Testis (tissue), 3 donors: ENCODE results near the gene OR2T3. TPM values are rescaled to one million over a fixed set of nuclear protein-coding genes. Genes with fewer than 3 reads are reported as not detected.

Source experiments
- DNase-seq: peaks from one replicate; pipeline ENCODE4 v3.0.0-alpha.2; 2019
- H3K27ac ChIP-seq, 2 donors: fragments of 200-600 bp; sonication (generic); one replicate each; pipeline ENCODE4 v1.5.1; 2019
- H3K27me3 ChIP-seq: fragments of 200-600 bp; sonication (generic); one replicate; pipeline ENCODE4 v1.5.1; 2019
- H3K36me3 ChIP-seq: fragments of 200-600 bp; sonication (generic); one replicate; pipeline ENCODE4 v1.5.1; 2017; ENCODE audit warnings: low read depth; ENCODE audit errors: missing control alignments
- H3K4me1 ChIP-seq: fragments of 200-600 bp; sonication (generic); one replicate; pipeline ENCODE4 v1.5.1; 2019
- H3K4me3 ChIP-seq, 2 donors: fragments of 200-600 bp; sonication (generic); one replicate each; pipeline ENCODE4 v1.5.1; 2017 to 2019
- H3K9me3 ChIP-seq: fragments of 200-600 bp; sonication (generic); one replicate; pipeline ENCODE4 v1.5.1; 2017
- POLR2A ChIP-seq: fragments of 450-650 bp; IDR thresholded peaks from one replicate; pipeline ENCODE4 v1.6.1; 2017; ENCODE audit warnings: antibody characterized with exemption, mild to moderate bottlenecking, moderate library complexity
- WGBS, 2 donors: methylation state at CpG; one replicate each; pipeline ENCODE4 v1.1.5; 2018; 5-methylcytosine and 5-hydroxymethylcytosine counted together
- intact Hi-C: fragments of 100-400 bp; cut with DNase I; formaldehyde crosslinking; loops from one replicate; pipeline ENCODE4 v1.15.1; 2023; ENCODE audit warnings: low total_unique reads
- polyA plus RNA-seq: library from polyadenylated mRNA; stranded (reverse); fragments of 350-450 nt; fragmentation: Illumina TruSeq; extraction: RNeasy Lipid Tissue Mini Kit (QIAGEN cat#74804); gene quantifications from one replicate; pipeline ENCODE4 v1.2.3, GENCODE V29; 2014; ENCODE audit warnings: low read depth, low replicate concordance; ENCODE audit not compliant: insufficient read depth
- total RNA-seq, 2 donors: library from RNA; depleted of rRNA; stranded (reverse); fragments of >200 nt; gene quantifications; one replicate each; pipeline ENCODE4 v1.2.3, GENCODE V29; 2016
- TF ChIP-seq, protein P1 (sequence below), 3 experiments: fragments of 450-650 bp in 2 of 3; fragments of 200-600 bp in 1 of 3; sonication (generic) in 1 of 3; IDR thresholded peaks; one replicate each; pipeline ENCODE4 v1.5.1; 2016 to 2019; ENCODE audit warnings: antibody characterized with exemption in 3 of 3, mild to moderate bottlenecking in 2 of 3, moderate library complexity in 1 of 3

OR2T3 gene
- total and polyA plus RNA-seq, 3 donors from 2014 or later, result not detected

DNA sequence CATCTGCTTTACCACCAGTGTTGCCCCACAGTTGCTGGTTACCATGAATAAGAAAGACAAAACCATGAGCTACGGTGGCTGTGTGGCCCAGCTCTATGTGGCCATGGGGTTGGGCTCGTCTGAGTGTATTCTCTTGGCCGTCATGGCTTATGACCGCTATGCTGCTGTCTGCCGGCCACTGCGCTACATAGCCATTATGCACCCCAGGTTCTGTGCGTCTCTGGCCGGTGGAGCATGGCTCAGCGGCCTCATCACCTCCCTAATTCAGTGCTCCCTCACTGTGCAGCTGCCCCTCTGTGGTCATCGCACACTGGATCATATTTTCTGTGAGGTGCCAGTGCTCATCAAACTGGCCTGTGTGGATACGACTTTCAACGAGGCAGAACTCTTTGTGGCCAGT is 48.7 kb downstream of the OR2T3 start:
- no peak overlapping the region for H3K4me3 ChIP-seq
- no peaks in the 10 kb centered on the region for H3K9me3 ChIP-seq
- intact Hi-C loops, result no loop called here
- no peaks in the 10 kb centered on the region for H3K4me1 ChIP-seq
- H3K36me3 ChIP-seq, result no peaks in the 10 kb centered on the region
- no peak for DNase-seq
- no peak for TF ChIP-seq POLR2A
- TF ChIP-seq, protein P1, sequence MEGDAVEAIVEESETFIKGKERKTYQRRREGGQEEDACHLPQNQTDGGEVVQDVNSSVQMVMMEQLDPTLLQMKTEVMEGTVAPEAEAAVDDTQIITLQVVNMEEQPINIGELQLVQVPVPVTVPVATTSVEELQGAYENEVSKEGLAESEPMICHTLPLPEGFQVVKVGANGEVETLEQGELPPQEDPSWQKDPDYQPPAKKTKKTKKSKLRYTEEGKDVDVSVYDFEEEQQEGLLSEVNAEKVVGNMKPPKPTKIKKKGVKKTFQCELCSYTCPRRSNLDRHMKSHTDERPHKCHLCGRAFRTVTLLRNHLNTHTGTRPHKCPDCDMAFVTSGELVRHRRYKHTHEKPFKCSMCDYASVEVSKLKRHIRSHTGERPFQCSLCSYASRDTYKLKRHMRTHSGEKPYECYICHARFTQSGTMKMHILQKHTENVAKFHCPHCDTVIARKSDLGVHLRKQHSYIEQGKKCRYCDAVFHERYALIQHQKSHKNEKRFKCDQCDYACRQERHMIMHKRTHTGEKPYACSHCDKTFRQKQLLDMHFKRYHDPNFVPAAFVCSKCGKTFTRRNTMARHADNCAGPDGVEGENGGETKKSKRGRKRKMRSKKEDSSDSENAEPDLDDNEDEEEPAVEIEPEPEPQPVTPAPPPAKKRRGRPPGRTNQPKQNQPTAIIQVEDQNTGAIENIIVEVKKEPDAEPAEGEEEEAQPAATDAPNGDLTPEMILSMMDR (IDR thresholded peaks at IDR 0.05), result no peak
- WGBS, 2 donors, result 75 to 88% methylated on average over 12 of the region's 12 CpGs
- H3K27me3 ChIP-seq, result no peaks in the 10 kb centered on the region
- H3K27ac ChIP-seq, result no peak overlapping the region

Other genes with a start within 250 kb of the OR2T3 start
- under 1 TPM; 0.19 to 0.39 TPM for gene OR2M4, start 241.9 kb upstream of the OR2T3 start, total RNA-seq
- gene OR2M4, start 241.9 kb upstream of the OR2T3 start, polyA plus RNA-seq, result not detected
- gene OR2T33, start 195.4 kb upstream of the OR2T3 start, total RNA-seq, result 1 to 10 TPM in 1 of 2 donors, under 1 TPM in 1; 0.12 to 1.9 TPM
- gene OR2T33, start 195.4 kb upstream of the OR2T3 start, polyA plus RNA-seq, result not detected
- under 1 TPM in 1 of 2 donors, not detected in 1; 0.06 TPM for gene OR2T12, start 169.9 kb upstream of the OR2T3 start, total RNA-seq
- gene OR2T12, start 169.9 kb upstream of the OR2T3 start, polyA plus RNA-seq, result not detected
- gene OR2M7, start 148.8 kb upstream of the OR2T3 start, total RNA-seq, result under 1 TPM in 1 of 2 donors, not detected in 1; 0.43 TPM
- gene OR2M7, start 148.8 kb upstream of the OR2T3 start, polyA plus RNA-seq, result not detected
- gene OR14C36, start 124.6 kb upstream of the OR2T3 start, total RNA-seq, result not detected
- not detected for gene OR14C36, start 124.6 kb upstream of the OR2T3 start, polyA plus RNA-seq
- gene OR2T4, start 111.7 kb upstream of the OR2T3 start, total RNA-seq, result not detected
- not detected for gene OR2T4, start 111.7 kb upstream of the OR2T3 start, polyA plus RNA-seq
- gene OR2T6, start 97.6 kb upstream of the OR2T3 start, total RNA-seq, result under 1 TPM in 1 of 2 donors, not detected in 1; 0.06 TPM
- not detected for gene OR2T6, start 97.6 kb upstream of the OR2T3 start, polyA plus RNA-seq
- not detected for gene OR2T1, start 70.3 kb upstream of the OR2T3 start, total RNA-seq
- not detected for gene OR2T1, start 70.3 kb upstream of the OR2T3 start, polyA plus RNA-seq
- gene OR2T2, start 27.7 kb upstream of the OR2T3 start, total RNA-seq, result not detected
- gene OR2T2, start 27.7 kb upstream of the OR2T3 start, polyA plus RNA-seq, result not detected
- gene OR2T5, start 15.2 kb downstream of the OR2T3 start, total RNA-seq, result not detected
- gene OR2T5, start 15.2 kb downstream of the OR2T3 start, polyA plus RNA-seq, result not detected
- gene OR2G6, start 34.7 kb downstream of the OR2T3 start, total RNA-seq, result not detected
- not detected for gene OR2G6, start 34.7 kb downstream of the OR2T3 start, polyA plus RNA-seq
- gene OR2T29, start 89.4 kb downstream of the OR2T3 start, total RNA-seq, result not detected
- not detected for gene OR2T29, start 89.4 kb downstream of the OR2T3 start, polyA plus RNA-seq
- gene OR2T34, start 101.4 kb downstream of the OR2T3 start, total RNA-seq, result not detected
- not detected for gene OR2T34, start 101.4 kb downstream of the OR2T3 start, polyA plus RNA-seq
- not detected for gene OR2T10, start 124.3 kb downstream of the OR2T3 start, total RNA-seq
- gene OR2T10, start 124.3 kb downstream of the OR2T3 start, polyA plus RNA-seq, result not detected
- gene OR2T11, start 161.7 kb downstream of the OR2T3 start, total RNA-seq, result not detected
- not detected for gene OR2T11, start 161.7 kb downstream of the OR2T3 start, polyA plus RNA-seq
- gene OR2T35, start 171.9 kb downstream of the OR2T3 start, total RNA-seq, result not detected
- gene OR2T35, start 171.9 kb downstream of the OR2T3 start, polyA plus RNA-seq, result not detected
- not detected for gene OR2T27, start 182.2 kb downstream of the OR2T3 start, total RNA-seq
- not detected for gene OR2T27, start 182.2 kb downstream of the OR2T3 start, polyA plus RNA-seq
- gene OR14I1, start 229.4 kb downstream of the OR2T3 start, total RNA-seq, result under 1 TPM in 1 of 2 donors, not detected in 1; 0.43 TPM
- not detected for gene OR14I1, start 229.4 kb downstream of the OR2T3 start, polyA plus RNA-seq